PC-3 (cell line): ENCODE data around the gene FSTL4. TPM values are rescaled to one million over a fixed set of nuclear protein-coding genes. Genes with fewer than 3 reads are reported as not detected.

Source experiments
- ATAC-seq: fragments of 200-7000 bp; cut with Tn5 transposase; 2 replicates; pipeline ENCODE4 v1.9.1; 2020; ENCODE audit warnings: mild to moderate bottlenecking, moderate library complexity
- BruUV-seq: library from RNA; stranded (reverse); fragments of 400-500 nt; replicated peaks from 2 replicates; lab custom pipeline; 2021; lab: Mats Ljungman, UMichigan
- CTCF ChIA-PET: fragments of 300-600 bp; sonication (Branson Sonifier 250); formaldehyde crosslinking; loops from one replicate; lab custom pipeline; 2022; ENCODE audit warnings: antibody characterized with exemption; lab: Charles Lee
- POLR2A ChIA-PET: fragments of 300-600 bp; sonication (Branson Sonifier 250); formaldehyde crosslinking; loops from one replicate; lab custom pipeline; 2022; ENCODE audit warnings: antibody characterized with exemption; ENCODE audit not compliant: unreplicated experiment; lab: Charles Lee
- DNase-seq: peaks from one replicate; pipeline ENCODE4 v3.0.0-alpha.2; 2015
- H2AFZ ChIP-seq: fragments of 300-600 bp; sonication (generic); 2 replicates; pipeline ENCODE4 v1.6.0; 2016; ENCODE audit warnings: antibody characterized with exemption, low read length
- H3F3A ChIP-seq: fragments of 300-600 bp; sonication (generic); one replicate; pipeline ENCODE4 v1.6.0; 2017; ENCODE audit warnings: antibody characterized with exemption, low read length, control low read depth, mild to moderate bottlenecking; ENCODE audit not compliant: unreplicated experiment
- H3K27ac ChIP-seq: fragments of 300-600 bp; sonication (generic); 2 replicates; pipeline ENCODE4 v1.5.1; 2016; ENCODE audit warnings: mild to moderate bottlenecking, low read length
- H3K27me3 ChIP-seq: fragments of 300-600 bp; sonication (generic); 2 replicates; pipeline ENCODE4 v1.6.1; 2016; ENCODE audit warnings: low read length, mixed read lengths
- H3K36me3 ChIP-seq: fragments of 300-600 bp; sonication (generic); 2 replicates; pipeline ENCODE4 v1.6.1; 2016; ENCODE audit warnings: low read depth, mixed run types, low read length, mixed read lengths
- H3K4me1 ChIP-seq: fragments of 300-600 bp; sonication (generic); 2 replicates; pipeline ENCODE4 v1.5.1; 2016; ENCODE audit warnings: low read length; ENCODE audit not compliant: insufficient read depth
- H3K4me2 ChIP-seq: fragments of 300-600 bp; sonication (generic); 2 replicates; pipeline ENCODE4 v1.6.0; 2016; ENCODE audit warnings: low read length
- H3K4me3 ChIP-seq: fragments of 300-600 bp; sonication (generic); 2 replicates; pipeline ENCODE4 v1.5.1; 2016; ENCODE audit warnings: mild to moderate bottlenecking, low read length, mixed read lengths
- H3K79me2 ChIP-seq: fragments of 300-600 bp; sonication (generic); 2 replicates; pipeline ENCODE4 v1.6.1; 2017; ENCODE audit warnings: low read length, mixed read lengths
- H3K9ac ChIP-seq: fragments of 300-600 bp; sonication (generic); 2 replicates; pipeline ENCODE4 v1.6.0; 2016; ENCODE audit warnings: mild to moderate bottlenecking, low read length
- H3K9me2 ChIP-seq: fragments of 300-600 bp; sonication (generic); replicated peaks from 2 replicates; pipeline ENCODE4 v1.6.1; 2016; ENCODE audit warnings: mixed run types, low read length, mixed read lengths
- H3K9me3 ChIP-seq: fragments of 300-600 bp; sonication (generic); 2 replicates; pipeline ENCODE4 v1.6.1; 2016; ENCODE audit warnings: low read length, mixed read lengths
- H4K20me1 ChIP-seq: fragments of 300-600 bp; sonication (generic); 2 replicates; pipeline ENCODE4 v1.6.1; 2016; ENCODE audit warnings: low read length, mixed read lengths
- EZH2 ChIP-seq: fragments of 300-600 bp; sonication (generic); IDR thresholded peaks from one replicate; pipeline ENCODE4 v1.6.1; 2017; ENCODE audit warnings: antibody characterized with exemption, mild to moderate bottlenecking, low read length; ENCODE audit not compliant: unreplicated experiment
- EZH2phosphoT487 ChIP-seq: fragments of 300-600 bp; sonication (generic); IDR thresholded peaks from 2 replicates; pipeline ENCODE4 v1.6.1; 2018; ENCODE audit warnings: mild to moderate bottlenecking, antibody characterized with exemption, low read length, borderline replicate concordance
- intact Hi-C: fragments of 100-400 bp; cut with micrococcal nuclease; formaldehyde crosslinking; loops from 2 replicates; pipeline ENCODE4 v1.9.0; 2023
- total RNA-seq: library from RNA; depleted of rRNA; stranded (reverse); fragments of >200 nt; gene quantifications from 2 replicates; pipeline ENCODE4 v1.2.3, GENCODE V29; 2014
- TF ChIP-seq, protein P1 (sequence below): fragments of 300-600 bp; sonication (generic); conservative IDR thresholded peaks from 2 replicates; pipeline ENCODE4 v1.5.1; 2017; ENCODE audit warnings: antibody characterized with exemption, low read depth, mild to moderate bottlenecking, low read length

The FSTL4 gene
- total RNA-seq, 1 experiment from 2014 or later, result 4.2 TPM

DNA sequence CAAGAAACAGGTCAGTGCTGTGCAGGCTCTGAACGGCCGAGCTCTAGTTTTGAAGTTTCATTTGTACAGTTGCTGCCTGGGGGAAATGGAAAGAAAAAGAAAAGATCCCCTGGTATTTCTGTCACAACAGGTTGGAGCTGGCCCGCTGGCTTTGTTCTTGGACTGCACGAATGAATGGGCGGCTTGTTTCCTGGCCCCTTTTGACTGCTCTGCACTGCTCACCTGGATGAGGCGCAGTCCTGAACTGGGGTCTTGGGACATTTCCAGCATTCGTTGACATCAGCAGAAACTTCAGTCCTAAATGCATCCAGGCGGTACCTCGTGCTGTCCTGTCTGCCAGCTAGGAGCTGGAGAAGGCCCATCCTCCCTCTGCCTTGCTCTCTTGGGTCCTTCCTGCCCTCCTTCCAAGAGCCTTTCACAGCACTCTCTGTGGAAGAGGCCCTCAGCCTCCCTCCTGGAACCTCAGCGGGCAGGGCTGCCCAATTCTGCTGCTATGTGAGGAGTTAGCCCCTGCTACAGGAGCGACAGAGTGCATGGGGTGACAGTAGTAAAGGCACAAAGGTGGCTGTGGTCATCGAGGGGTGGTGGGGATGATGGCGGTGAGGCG is 189.2 kb downstream of the FSTL4 start:
- Histone ChIP-seq H3K79me2 (no peaks in the 10 kb centered on the region), H3K27me3 (no peaks in the 10 kb centered on the region), H4K20me1 (no peaks in the 10 kb centered on the region), H3K9me2 (no peaks in the 10 kb centered on the region), H3K9me3 (no peaks in the 10 kb centered on the region), H3K27ac (no peak overlapping the region), H3K4me2 (no peak overlapping the region), H3K9ac (no peak overlapping the region), H3K36me3 (no peaks in the 10 kb centered on the region), H3K4me1 (no peaks in the 10 kb centered on the region), H2AFZ (peak overlapping the region; percentile 60; the same call in 1 of the 2 replicates), H3K4me3 (no peak overlapping the region), H3F3A (no peaks in the 10 kb centered on the region)
- ATAC-seq, result no peak
- no peak for DNase-seq
- intact Hi-C loops, result loop anchor here (2.0 to 5.0 kb wide), 2 partner anchors 188 to 519 kb away; no protein-coding TSS in a partner anchor
- CTCF ChIA-PET, result interaction anchor here (0.5 to 1.0 kb wide), 3 partner anchors 10 to 154 kb away, joined by 3 to 4 read pairs (median 3); no protein-coding TSS in a partner anchor
- BruUV-seq, result no TSS peak
- TF ChIP-seq EZH2phosphoT487, result no peak
- TF ChIP-seq EZH2, result no peak
- TF ChIP-seq, protein P1, sequence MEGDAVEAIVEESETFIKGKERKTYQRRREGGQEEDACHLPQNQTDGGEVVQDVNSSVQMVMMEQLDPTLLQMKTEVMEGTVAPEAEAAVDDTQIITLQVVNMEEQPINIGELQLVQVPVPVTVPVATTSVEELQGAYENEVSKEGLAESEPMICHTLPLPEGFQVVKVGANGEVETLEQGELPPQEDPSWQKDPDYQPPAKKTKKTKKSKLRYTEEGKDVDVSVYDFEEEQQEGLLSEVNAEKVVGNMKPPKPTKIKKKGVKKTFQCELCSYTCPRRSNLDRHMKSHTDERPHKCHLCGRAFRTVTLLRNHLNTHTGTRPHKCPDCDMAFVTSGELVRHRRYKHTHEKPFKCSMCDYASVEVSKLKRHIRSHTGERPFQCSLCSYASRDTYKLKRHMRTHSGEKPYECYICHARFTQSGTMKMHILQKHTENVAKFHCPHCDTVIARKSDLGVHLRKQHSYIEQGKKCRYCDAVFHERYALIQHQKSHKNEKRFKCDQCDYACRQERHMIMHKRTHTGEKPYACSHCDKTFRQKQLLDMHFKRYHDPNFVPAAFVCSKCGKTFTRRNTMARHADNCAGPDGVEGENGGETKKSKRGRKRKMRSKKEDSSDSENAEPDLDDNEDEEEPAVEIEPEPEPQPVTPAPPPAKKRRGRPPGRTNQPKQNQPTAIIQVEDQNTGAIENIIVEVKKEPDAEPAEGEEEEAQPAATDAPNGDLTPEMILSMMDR, result no peak
- POLR2A ChIA-PET, result interaction anchor here (0.6 kb wide), 1 partner anchor 646 kb away, joined by 4 read pairs; the partner anchor contains the start of gene SEPTIN8

DNA sequence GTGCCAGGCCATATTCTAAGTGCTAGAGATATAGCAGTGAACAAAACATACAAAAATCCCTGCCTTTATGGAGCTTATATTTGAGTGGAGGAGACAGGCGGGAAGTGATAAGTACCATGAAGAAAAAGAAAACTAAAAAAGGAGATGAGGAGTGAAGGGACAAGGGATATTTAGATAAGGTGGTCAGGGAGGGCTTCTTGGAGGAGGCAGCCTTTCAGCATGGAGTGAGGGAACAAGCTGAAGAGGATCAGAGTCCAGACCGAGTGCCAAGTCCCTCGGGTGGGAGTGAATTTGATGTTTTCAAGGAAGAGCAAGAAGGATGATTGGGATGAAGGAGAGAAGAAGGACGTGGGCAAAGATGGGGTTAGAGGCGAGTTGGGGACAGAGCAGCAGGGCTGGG is 190.5 kb downstream of the FSTL4 start:
- CTCF ChIA-PET, result no interaction called here
- Histone ChIP-seq H3K9me3 (no peaks in the 10 kb centered on the region), H3K27ac (no peak overlapping the region), H3K9me2 (no peaks in the 10 kb centered on the region), H3K4me2 (no peak overlapping the region), H3K4me3 (no peak overlapping the region), H2AFZ (no peak overlapping the region), H3K79me2 (no peaks in the 10 kb centered on the region), H3F3A (no peaks in the 10 kb centered on the region), H4K20me1 (no peaks in the 10 kb centered on the region), H3K4me1 (no peaks in the 10 kb centered on the region), H3K36me3 (no peaks in the 10 kb centered on the region), H3K9ac (no peak overlapping the region), H3K27me3 (no peaks in the 10 kb centered on the region)
- POLR2A ChIA-PET, result no interaction called here
- no TSS peak for BruUV-seq
- DNase-seq (no peak), ATAC-seq (no peak)
- intact Hi-C loops, result loop anchor here (2.0 to 5.0 kb wide), 2 partner anchors 189 to 520 kb away; no protein-coding TSS in a partner anchor
- TF ChIP-seq EZH2phosphoT487 (no peak), EZH2 (no peak)
- TF ChIP-seq, protein P1, result no peak; the same call in 1 of the 2 replicates

DNA sequence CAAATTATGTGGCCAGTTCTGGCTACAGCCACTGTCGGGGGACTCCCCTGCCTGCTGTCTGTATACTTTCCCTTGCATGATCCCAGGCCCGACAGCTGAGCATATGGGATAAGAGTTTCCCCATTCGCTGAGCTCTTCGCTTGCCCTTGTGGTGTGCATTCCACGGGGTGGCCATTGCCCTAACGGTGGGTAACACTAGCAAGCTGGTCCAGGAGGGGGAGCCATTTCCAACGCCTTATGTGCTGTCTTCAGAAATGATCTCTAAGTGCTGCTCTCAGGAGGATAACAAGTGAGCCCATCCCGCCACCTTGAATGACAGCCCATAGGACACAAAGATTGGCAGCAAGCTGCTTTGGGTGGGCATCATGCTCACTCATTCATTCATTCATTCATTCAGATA is 190.9 kb downstream of the FSTL4 start:
- H3K9ac ChIP-seq, result no peak overlapping the region
- H4K20me1 ChIP-seq, result no peaks in the 10 kb centered on the region
- no peaks in the 10 kb centered on the region for H3K27me3 ChIP-seq
- H3K4me3 ChIP-seq, result no peak overlapping the region
- H3F3A ChIP-seq, result no peaks in the 10 kb centered on the region
- H3K9me3 ChIP-seq, result no peaks in the 10 kb centered on the region
- TF ChIP-seq EZH2 (no peak), EZH2phosphoT487 (no peak)
- TF ChIP-seq, protein P1, result peak; percentile 57
- H2AFZ ChIP-seq, result no peak overlapping the region
- H3K79me2 ChIP-seq, result no peaks in the 10 kb centered on the region
- ChIA-PET CTCF (interaction anchor here (0.6 kb wide), 1 partner anchor 45 kb away, joined by 3 read pairs; no protein-coding TSS in a partner anchor), POLR2A (no interaction called here)
- no peak overlapping the region for H3K4me2 ChIP-seq
- H3K27ac ChIP-seq, result no peak overlapping the region
- peak; percentile 44 for DNase-seq
- H3K4me1 ChIP-seq, result no peaks in the 10 kb centered on the region
- BruUV-seq, result no TSS peak
- intact Hi-C loops, result loop anchor here (5.0 kb wide), 1 partner anchor 521 kb away; no protein-coding TSS in a partner anchor
- H3K36me3 ChIP-seq, result no peaks in the 10 kb centered on the region
- no peaks in the 10 kb centered on the region for H3K9me2 ChIP-seq
- peak; percentile 20; the same call in 1 of the 2 replicates for ATAC-seq
